SIG-M5 (cell line): Measurements from ENCODE around the gene RSL1D1.
A peak's percentile ranks its signal among the peaks of the same experiment; 100 is the strongest.

Experiments
- DNase-seq: peaks from one replicate; lab custom pipeline; 2025; lab: John Stamatoyannopoulos, UW

RSL1D1 gene

DNA sequence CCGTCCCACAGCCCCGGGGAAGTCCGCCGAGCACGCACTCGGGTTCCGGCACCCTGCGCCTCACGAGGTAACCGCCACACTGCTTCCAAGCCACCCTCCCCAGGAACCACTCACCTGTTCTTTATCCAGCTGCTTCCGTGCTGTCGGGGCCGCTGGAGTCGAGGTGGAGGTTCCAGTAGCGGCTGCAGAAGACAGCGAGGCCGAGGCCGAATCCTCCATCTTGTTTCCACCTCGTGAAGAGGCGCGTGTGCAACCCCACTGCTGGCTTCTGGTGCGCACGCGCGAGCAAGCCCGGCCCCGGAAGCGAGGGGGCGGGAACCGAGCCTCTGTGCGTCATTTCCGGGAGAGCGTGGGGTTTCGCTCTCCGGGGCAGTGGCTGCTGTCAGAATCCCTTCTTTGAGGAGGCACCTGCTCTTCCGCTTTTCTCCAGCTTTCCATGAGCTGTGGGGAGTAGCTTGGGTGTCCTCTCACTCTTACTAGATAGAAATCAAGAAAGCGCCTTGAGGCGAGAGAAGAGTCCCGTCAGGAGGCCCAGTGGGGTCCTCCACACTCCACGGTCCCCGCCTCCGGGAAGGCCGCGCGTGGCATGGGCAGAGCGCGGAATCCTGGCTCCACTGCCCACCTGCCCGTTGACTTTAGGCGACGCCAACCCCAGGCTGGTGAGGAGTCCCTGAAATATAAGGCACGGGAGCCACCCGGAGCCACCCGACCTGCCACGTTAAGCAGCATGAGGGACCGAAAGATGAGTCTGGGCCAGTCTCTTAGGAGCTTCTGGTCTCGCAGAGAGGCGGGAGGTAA, at the start of gene RSL1D1:
Gene RSL1D1, minus strand, starts transcription at position 249 of the 798 bp plus-strand sequence. Its CDS starts 30 bp downstream, at position 219.
- DNase-seq = peak; percentile 52

- DNase-seq = no peak
Observed at GRCh38 chr16:11901091-11901490, 49.7 kb upstream of the RSL1D1 start.

- DNase-seq = no peak
Observed at GRCh38 chr16:11896486-11897176, 45.3 kb upstream of the RSL1D1 start.

- DNase-seq = no peak
Observed at GRCh38 chr16:11893571-11893970, 42.2 kb upstream of the RSL1D1 start.

GRCh38 chr16:11892761-11893160, 41.4 kb upstream of the RSL1D1 start:
- no peak for DNase-seq

DNA sequence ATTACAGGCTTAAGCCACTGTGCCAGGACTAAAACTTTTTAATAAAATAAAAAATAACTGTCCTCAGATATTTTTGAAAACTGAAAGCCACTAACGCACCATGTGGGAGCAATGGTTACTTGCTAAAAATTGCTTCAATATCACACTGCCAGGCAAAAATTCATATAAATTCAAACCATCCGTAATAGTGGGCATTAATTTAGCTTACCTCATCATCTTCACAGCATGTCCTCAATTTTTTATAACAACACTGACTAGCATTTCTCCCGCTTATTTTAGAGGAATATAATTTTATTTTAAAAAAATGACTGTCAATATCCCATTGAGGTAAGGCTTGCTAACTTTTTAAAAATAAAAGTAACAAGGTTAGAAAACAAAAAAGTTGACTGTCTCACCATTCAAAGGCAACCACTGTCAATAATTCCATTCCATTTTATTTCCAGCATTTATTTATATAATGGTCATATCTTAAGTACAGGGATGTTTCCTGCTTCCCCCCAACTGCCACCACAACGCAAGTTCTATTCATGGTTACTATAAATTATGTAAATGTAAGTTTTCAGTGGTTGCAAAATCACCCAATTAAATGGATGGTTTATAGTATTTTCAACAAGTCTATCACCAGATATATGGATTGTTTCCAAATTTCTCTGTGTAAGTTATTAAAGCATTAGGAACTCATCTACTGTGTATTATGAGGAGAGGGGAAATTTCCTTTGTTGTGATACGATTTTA, 39.1 kb upstream of the RSL1D1 start:
- no peak for DNase-seq

DNA sequence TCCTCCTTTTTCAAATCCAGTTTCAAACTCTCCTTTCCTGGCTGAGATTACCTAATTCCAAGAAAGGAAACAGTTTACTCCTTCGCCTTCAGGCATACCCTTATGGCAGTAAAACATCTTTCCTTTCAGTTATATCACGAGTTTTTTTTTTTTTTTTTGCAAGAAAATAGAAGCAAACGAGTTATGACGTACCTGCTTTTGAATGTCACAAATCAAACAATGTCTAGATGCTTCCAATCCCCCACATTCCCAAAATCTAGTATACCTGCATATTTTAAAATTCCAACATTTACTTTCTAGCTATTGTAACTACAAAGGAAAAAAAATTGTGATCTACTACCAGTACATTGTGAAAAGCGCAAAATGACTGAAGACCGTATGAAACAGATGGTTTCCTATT, 35.5 kb upstream of the RSL1D1 start:
- DNase-seq = no peak

DNA sequence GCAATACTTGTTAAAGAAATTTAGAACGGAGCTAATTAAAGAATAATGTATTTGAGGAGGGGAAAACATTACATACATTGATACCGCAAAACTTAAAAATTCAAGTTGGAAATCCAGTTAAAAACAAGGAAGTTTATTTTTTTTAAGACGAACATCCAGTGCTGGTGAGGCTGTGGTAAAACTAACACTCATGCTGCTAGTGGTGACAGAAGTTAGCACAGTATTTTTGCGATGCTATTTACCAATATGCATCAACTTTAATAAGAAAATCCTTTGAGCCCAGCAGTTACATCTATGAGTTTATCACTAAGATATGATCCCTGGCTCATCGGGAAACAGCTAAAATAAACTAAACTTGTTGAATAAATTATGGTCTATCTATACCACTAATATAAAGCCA, 32.7 kb upstream of the RSL1D1 start:
- no peak for DNase-seq

GRCh38 chr16:11880007-11880406, 28.7 kb upstream of the RSL1D1 start:
- no peak for DNase-seq

- DNase-seq = no peak
Observed at GRCh38 chr16:11877374-11877773, 26.0 kb upstream of the RSL1D1 start.

- no peak for DNase-seq
Observed at GRCh38 chr16:11876306-11876705, 25.0 kb upstream of the RSL1D1 start.

DNA sequence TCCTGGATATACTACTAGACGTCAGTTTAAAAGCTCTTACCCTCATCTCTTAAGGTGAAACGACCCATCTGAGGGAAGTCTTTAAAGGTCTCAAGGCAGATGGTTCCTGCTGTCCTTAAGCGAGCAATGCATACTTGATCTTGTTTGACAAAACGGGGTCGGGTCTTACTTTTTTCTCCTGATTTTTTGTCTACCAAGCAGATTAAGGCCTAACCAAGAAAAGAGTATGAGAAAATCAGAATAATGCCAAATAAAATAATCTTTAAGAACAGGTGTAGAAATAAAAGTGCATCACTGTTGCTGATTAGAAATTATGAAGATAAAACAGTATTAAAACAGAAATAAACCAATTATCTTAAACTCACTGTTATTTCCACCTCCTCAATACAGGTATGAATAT, 24.4 kb upstream of the RSL1D1 start:
- DNase-seq = no peak

- no peak for DNase-seq
Observed at GRCh38 chr16:11871193-11871592, 19.9 kb upstream of the RSL1D1 start.

- DNase-seq = no peak
Observed at GRCh38 chr16:11870399-11870798, 19.1 kb upstream of the RSL1D1 start.

DNA sequence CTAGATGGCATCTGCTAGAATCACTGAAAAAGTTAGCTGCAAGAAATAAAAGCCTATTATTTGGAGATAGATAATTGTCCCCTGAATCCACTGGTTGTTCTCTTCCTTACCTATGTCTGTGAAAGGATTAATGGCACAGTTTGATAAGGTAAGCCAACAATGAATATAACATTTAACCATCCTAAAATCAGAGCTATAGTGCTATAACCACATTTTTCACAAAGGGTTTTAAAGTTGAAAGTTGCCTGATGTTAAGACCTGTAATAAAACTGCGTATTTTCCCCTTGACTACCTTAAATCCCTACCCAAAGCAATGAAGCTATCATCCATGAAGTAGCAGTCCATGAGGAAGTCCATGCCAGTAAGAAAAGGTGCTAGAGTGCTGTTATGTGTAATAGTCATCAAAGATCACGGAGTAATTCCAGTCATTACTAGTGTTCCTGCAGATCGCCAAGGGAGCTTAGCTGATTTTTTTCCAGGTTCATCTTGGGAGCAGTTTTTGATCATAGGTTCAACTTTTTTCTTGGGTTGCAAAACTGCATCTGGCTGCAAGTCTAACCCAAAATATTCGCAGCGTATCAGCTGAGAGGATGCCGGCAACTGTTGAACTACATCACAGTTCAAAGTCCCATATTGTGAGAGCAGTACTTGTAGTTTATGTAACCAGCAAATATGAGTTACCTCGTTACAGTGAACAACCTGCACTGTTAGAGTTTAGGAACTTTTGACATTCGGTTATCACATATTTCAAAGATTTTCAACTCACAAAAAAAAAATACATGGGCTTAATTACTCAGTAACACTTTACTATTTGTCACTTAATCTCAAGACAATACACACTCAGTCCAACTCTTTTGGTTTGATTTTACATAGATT, 18.2 kb upstream of the RSL1D1 start:
- no peak for DNase-seq

- no peak for DNase-seq
Observed at GRCh38 chr16:11868412-11868980, 17.2 kb upstream of the RSL1D1 start.

- no peak for DNase-seq
Observed at GRCh38 chr16:11862489-11862888, 11.1 kb upstream of the RSL1D1 start.

DNA sequence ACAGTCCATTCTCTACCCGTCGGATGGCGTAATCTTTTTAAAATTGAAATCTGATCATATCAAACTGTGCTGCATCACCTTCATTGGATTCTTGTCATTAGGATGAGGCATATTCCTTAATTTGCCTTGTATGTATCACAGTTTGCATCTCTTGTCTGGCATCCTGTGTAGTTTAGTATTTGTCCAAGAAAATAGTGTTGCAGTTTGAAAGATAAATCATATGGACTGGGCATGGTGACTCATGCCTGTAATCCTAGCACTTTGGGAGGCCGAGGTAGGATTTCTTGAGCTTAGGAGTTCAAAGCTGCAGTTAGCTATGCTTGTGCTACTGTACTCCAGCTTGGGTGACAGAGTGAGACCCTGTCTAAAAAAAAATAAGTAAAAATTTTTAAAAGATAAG, 5.8 kb upstream of the RSL1D1 start:
- DNase-seq = no peak

GRCh38 chr16:11852092-11852809, 909 bp upstream of the RSL1D1 start:
- DNase-seq = no peak

- DNase-seq = no peak
Observed at GRCh38 chr16:11848842-11849241, 2.5 kb downstream of the RSL1D1 start.

GRCh38 chr16:11844499-11844898, 6.8 kb downstream of the RSL1D1 start:
- no peak for DNase-seq
